GM23338 (cell line): ENCODE data around the gene ATF6.

ENCODE experiments used
- EZH2 ChIP-seq: fragments of 200-600 bp; sonication (generic); IDR thresholded peaks from one replicate; pipeline ENCODE4 v1.8.0; 2017; ENCODE audit warnings: antibody characterized with exemption, mild to moderate bottlenecking, low read depth; ENCODE audit not compliant: unreplicated experiment
- EZH2phosphoT487 ChIP-seq: fragments of 200-600 bp; sonication (generic); IDR thresholded peaks from one replicate; pipeline ENCODE4 v1.8.1; 2018; ENCODE audit warnings: antibody characterized with exemption; ENCODE audit not compliant: unreplicated experiment
- TF ChIP-seq, protein P1 (sequence below), 2 experiments: fragments of 200-600 bp in 1 of 2; sonication (generic) in 1 of 2; conservative IDR thresholded peaks; 2 replicates each; pipeline versions ENCODE4 v1.5.1 to v1.6.1; 2016 to 2017; ENCODE audit warnings: antibody characterized with exemption in 2 of 2, low read depth in 2 of 2, mild to moderate bottlenecking in 2 of 2, moderate library complexity in 1 of 2

- no peak for TF ChIP-seq EZH2phosphoT487
- TF ChIP-seq, protein P1, sequence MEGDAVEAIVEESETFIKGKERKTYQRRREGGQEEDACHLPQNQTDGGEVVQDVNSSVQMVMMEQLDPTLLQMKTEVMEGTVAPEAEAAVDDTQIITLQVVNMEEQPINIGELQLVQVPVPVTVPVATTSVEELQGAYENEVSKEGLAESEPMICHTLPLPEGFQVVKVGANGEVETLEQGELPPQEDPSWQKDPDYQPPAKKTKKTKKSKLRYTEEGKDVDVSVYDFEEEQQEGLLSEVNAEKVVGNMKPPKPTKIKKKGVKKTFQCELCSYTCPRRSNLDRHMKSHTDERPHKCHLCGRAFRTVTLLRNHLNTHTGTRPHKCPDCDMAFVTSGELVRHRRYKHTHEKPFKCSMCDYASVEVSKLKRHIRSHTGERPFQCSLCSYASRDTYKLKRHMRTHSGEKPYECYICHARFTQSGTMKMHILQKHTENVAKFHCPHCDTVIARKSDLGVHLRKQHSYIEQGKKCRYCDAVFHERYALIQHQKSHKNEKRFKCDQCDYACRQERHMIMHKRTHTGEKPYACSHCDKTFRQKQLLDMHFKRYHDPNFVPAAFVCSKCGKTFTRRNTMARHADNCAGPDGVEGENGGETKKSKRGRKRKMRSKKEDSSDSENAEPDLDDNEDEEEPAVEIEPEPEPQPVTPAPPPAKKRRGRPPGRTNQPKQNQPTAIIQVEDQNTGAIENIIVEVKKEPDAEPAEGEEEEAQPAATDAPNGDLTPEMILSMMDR (conservative IDR thresholded peaks at IDR 0.05; ENCODE audit: low read depth in 2 of 2) = no peak
- no peak for TF ChIP-seq EZH2
These were observed 50.1 kb downstream of the ATF6 start for GRCh38 chr1:161816201-161816600.
